Astrocyte (in vitro differentiated cells and primary cell): ENCODE results near the gene CYTIP. TPM values are rescaled to one million over a fixed set of nuclear protein-coding genes. Genes with fewer than 3 reads are reported as not detected.

Experiments used
- DNase-seq: peaks from one replicate; pipeline ENCODE4 v3.0.0-alpha.2; 2010; ENCODE audit warnings: low read depth
- FAIRE-seq: peaks from 2 replicates; lab custom pipeline; 2011; peaks lifted over from hg19 to GRCh38; lab: Jason Lieb, UNC
- H2AFZ ChIP-seq: 2 replicates; pipeline ENCODE4 v1.6.0; 2012; ENCODE audit warnings: low read depth, low read length, inconsistent platforms
- H3K27ac ChIP-seq: 2 replicates; pipeline ENCODE4 v1.5.1; 2011; ENCODE audit warnings: low read depth, low read length, inconsistent platforms
- H3K27me3 ChIP-seq: 2 replicates; pipeline ENCODE4 v1.6.0; 2011; ENCODE audit warnings: low read length, inconsistent platforms; ENCODE audit not compliant: insufficient read depth
- H3K36me3 ChIP-seq: 2 replicates; pipeline ENCODE4 v1.5.1; 2011; ENCODE audit warnings: low read length, inconsistent platforms; ENCODE audit not compliant: insufficient read depth
- H3K4me1 ChIP-seq: 2 replicates; pipeline ENCODE4 v1.5.1; 2011; ENCODE audit warnings: low read length, inconsistent platforms; ENCODE audit not compliant: insufficient read depth
- H3K4me2 ChIP-seq: 2 replicates; pipeline ENCODE4 v1.6.0; 2012; ENCODE audit warnings: low read length, inconsistent platforms
- H3K4me3 ChIP-seq: 2 replicates; pipeline ENCODE4 v1.5.1; 2011; ENCODE audit warnings: low read depth, mild to moderate bottlenecking, low read length, inconsistent platforms; ENCODE audit not compliant: insufficient read depth
- H3K79me2 ChIP-seq: 2 replicates; pipeline ENCODE4 v1.6.0; 2012; ENCODE audit warnings: mild to moderate bottlenecking, low read length, inconsistent platforms; ENCODE audit not compliant: insufficient read depth
- H3K9ac ChIP-seq: 2 replicates; pipeline ENCODE4 v1.6.0; 2012; ENCODE audit warnings: mild to moderate bottlenecking, low read length, inconsistent platforms
- H3K9me3 ChIP-seq: 2 replicates; pipeline ENCODE4 v1.5.1; 2012; ENCODE audit warnings: low read depth, mild to moderate bottlenecking, low read length, inconsistent platforms; ENCODE audit not compliant: insufficient read depth
- H4K20me1 ChIP-seq: 2 replicates; pipeline ENCODE4 v1.6.0; 2012; ENCODE audit warnings: low read length, inconsistent platforms; ENCODE audit not compliant: insufficient read depth
- H3K27ac Mint-ChIP-seq: one replicate; pipeline ENCODE4 v1.8.0; 2021; ENCODE audit warnings: mild to moderate bottlenecking, mixed read lengths; ENCODE audit not compliant: unreplicated experiment
- H3K27me3 Mint-ChIP-seq: one replicate; pipeline ENCODE4 v1.8.0; 2021; ENCODE audit warnings: low read depth, mixed read lengths; ENCODE audit not compliant: unreplicated experiment
- H3K36me3 Mint-ChIP-seq: one replicate; pipeline ENCODE4 v1.8.0; 2021; ENCODE audit warnings: low read depth, mixed read lengths; ENCODE audit not compliant: unreplicated experiment
- H3K4me1 Mint-ChIP-seq: one replicate; pipeline ENCODE4 v1.8.0; 2021; ENCODE audit warnings: low read depth, mixed read lengths; ENCODE audit not compliant: unreplicated experiment
- H3K4me3 Mint-ChIP-seq: one replicate; pipeline ENCODE4 v1.8.0; 2021; ENCODE audit warnings: mild to moderate bottlenecking, moderate library complexity, mixed read lengths; ENCODE audit not compliant: unreplicated experiment
- H3K9me3 Mint-ChIP-seq: one replicate; pipeline ENCODE4 v1.8.0; 2021; ENCODE audit warnings: mild to moderate bottlenecking, mixed read lengths; ENCODE audit not compliant: unreplicated experiment
- CTCF ChIP-seq: IDR thresholded peaks from 2 replicates; pipeline ENCODE4 v1.5.1; 2011; ENCODE audit warnings: low read depth, mild to moderate bottlenecking, inconsistent platforms, low read length, moderate library complexity; ENCODE audit not compliant: insufficient read depth
- EZH2 ChIP-seq: IDR thresholded peaks from 2 replicates; pipeline ENCODE4 v1.6.1; 2012; ENCODE audit warnings: mild to moderate bottlenecking, low read length, inconsistent platforms; ENCODE audit not compliant: insufficient read depth
- total RNA-seq: library from RNA; stranded (reverse); gene quantifications from 2 replicates; pipeline ENCODE4 v1.2.1, GENCODE V29; 2021

The CYTIP gene
- total RNA-seq, 1 donor from 2014 or later = 0.16 TPM

DNA sequence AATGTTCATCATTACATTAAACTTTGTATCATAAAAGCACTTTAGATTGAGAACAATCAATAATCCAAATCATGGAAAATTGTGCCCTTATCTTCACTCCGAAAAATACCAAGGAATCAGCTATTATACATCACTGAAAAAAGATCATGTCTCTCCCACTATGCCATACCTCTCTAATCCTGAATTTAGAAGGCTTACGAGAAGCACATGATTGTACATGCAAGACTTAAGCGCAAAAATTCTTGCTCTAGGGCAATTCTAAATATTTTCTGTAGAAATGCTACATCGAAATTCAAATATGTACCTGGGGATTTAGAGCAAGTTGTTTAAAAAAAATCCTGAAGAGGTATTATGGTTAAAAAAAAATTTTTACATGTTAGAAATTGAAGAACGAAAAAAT lies 1.3 kb downstream of the CYTIP start:
- Histone ChIP-seq H3K79me2 (no peaks in the 10 kb centered on the region), H3K4me2 (no peak overlapping the region), H3K4me1 (no peaks in the 10 kb centered on the region), H3K36me3 (no peaks in the 10 kb centered on the region), H3K27me3 (no peaks in the 10 kb centered on the region), H3K9ac (no peak overlapping the region), H2AFZ (no peak overlapping the region), H3K9me3 (no peaks in the 10 kb centered on the region), H3K4me3 (no peak overlapping the region), H4K20me1 (no peaks in the 10 kb centered on the region), H3K27ac (no peak overlapping the region)
- TF ChIP-seq EZH2 (no peak), CTCF (no peak)
- FAIRE-seq (no peak), DNase-seq (no peak)
- H3K4me1 Mint-ChIP-seq = peaks cover 3% of the 10 kb centered on the region
- H3K27me3 Mint-ChIP-seq = no peaks in the 10 kb centered on the region
- no peaks in the 10 kb centered on the region for H3K36me3 Mint-ChIP-seq
- no peaks in the 10 kb centered on the region for H3K9me3 Mint-ChIP-seq
- no peak overlapping the region for H3K27ac Mint-ChIP-seq
- H3K4me3 Mint-ChIP-seq = no peak overlapping the region

DNA sequence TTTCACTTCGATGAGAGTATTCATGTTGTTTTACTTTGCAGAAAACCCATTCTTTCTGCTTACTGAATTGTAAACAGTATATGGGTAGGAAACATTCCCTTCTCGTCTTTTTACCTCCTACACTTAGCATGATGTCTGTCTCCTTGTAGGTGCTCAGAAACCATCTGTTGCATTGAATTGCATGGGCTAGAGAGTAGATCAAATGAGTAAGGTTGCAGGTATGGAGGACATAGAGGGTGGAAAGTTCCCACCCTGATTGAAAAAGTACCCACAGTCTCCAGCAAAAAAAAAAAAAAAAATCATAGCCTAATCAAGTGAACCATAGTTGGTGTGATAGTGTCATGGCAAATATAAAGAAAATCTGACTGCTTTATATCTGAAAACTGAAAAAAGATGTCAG lies 1.7 kb downstream of the CYTIP start:
- FAIRE-seq = no peak

More for the DNA sequence above, 1.7 kb downstream of the CYTIP start:
- no peak overlapping the region for H3K27ac ChIP-seq
- no peak overlapping the region for H2AFZ ChIP-seq
- H3K27me3 Mint-ChIP-seq = no peaks in the 10 kb centered on the region
- no peaks in the 10 kb centered on the region for H3K9me3 ChIP-seq
- TF ChIP-seq EZH2 = no peak
- TF ChIP-seq CTCF = no peak
- no peak overlapping the region for H3K27ac Mint-ChIP-seq
- H3K79me2 ChIP-seq = no peaks in the 10 kb centered on the region
- H3K4me3 ChIP-seq = no peak overlapping the region
- DNase-seq = no peak
- H3K4me1 Mint-ChIP-seq = peaks cover 3% of the 10 kb centered on the region
- H3K4me1 ChIP-seq = no peaks in the 10 kb centered on the region
- no peaks in the 10 kb centered on the region for H3K36me3 ChIP-seq
- no peaks in the 10 kb centered on the region for H3K9me3 Mint-ChIP-seq
- H3K27me3 ChIP-seq = no peaks in the 10 kb centered on the region
- no peak overlapping the region for H3K4me3 Mint-ChIP-seq
- no peak overlapping the region for H3K4me2 ChIP-seq
- no peak overlapping the region for H3K9ac ChIP-seq
- no peaks in the 10 kb centered on the region for H3K36me3 Mint-ChIP-seq
- no peaks in the 10 kb centered on the region for H4K20me1 ChIP-seq
